Karpas-422 (cell line): ENCODE measurements around the gene KCNN3. TPM values are rescaled to one million over a fixed set of nuclear protein-coding genes. Genes with fewer than 3 reads are reported as not detected.

Experiments used
- DNase-seq: peaks from one replicate; pipeline ENCODE4 v3.0.0-alpha.2; 2015
- H2AFZ ChIP-seq: fragments of 200-600 bp; sonication (generic); 2 replicates; pipeline ENCODE4 v1.6.1; 2014; ENCODE audit warnings: antibody characterized with exemption, low read length, mixed read lengths
- H3K27ac ChIP-seq: fragments of 200-600 bp; sonication (generic); 2 replicates; pipeline ENCODE4 v1.5.1; 2014; ENCODE audit warnings: mild to moderate bottlenecking, low read length, moderate library complexity
- H3K27me3 ChIP-seq: fragments of 200-600 bp; sonication (generic); 2 replicates; pipeline ENCODE4 v1.6.1; 2014; ENCODE audit warnings: low read length, mixed read lengths
- H3K36me3 ChIP-seq: fragments of 200-600 bp; sonication (generic); 2 replicates; pipeline ENCODE4 v1.6.1; 2014; ENCODE audit warnings: low read length, mixed read lengths; ENCODE audit not compliant: insufficient read depth
- H3K4me1 ChIP-seq: fragments of 200-600 bp; sonication (generic); 2 replicates; pipeline ENCODE4 v1.6.1; 2014; ENCODE audit warnings: mild to moderate bottlenecking, low read length, mixed read lengths
- H3K4me2 ChIP-seq: fragments of 200-600 bp; sonication (generic); 2 replicates; pipeline ENCODE4 v1.6.1; 2014; ENCODE audit warnings: low read length, low read depth, mild to moderate bottlenecking; ENCODE audit not compliant: poor library complexity, severe bottlenecking
- H3K4me3 ChIP-seq: fragments of 200-600 bp; sonication (generic); 2 replicates; pipeline ENCODE4 v1.5.1; 2014; ENCODE audit warnings: mild to moderate bottlenecking, antibody characterized with exemption, low read length, mixed read lengths
- H3K79me2 ChIP-seq: fragments of 200-600 bp; sonication (generic); 2 replicates; pipeline ENCODE4 v1.6.1; 2014; ENCODE audit warnings: mild to moderate bottlenecking, low read length, mixed read lengths
- H3K9ac ChIP-seq: fragments of 200-600 bp; sonication (generic); 2 replicates; pipeline ENCODE4 v1.6.0; 2014; ENCODE audit warnings: low read length
- H3K9me2 ChIP-seq: fragments of 200-600 bp; sonication (generic), shearing (Covaris generic); replicated peaks from 2 replicates; pipeline ENCODE4 v1.6.0; 2014; ENCODE audit warnings: mild to moderate bottlenecking, low read length, moderate library complexity; ENCODE audit not compliant: insufficient read depth
- H3K9me3 ChIP-seq: fragments of 300-700, 200-600 bp; sonication (generic); 2 replicates; pipeline ENCODE4 v1.6.1; 2014; ENCODE audit warnings: low read length, mixed read lengths
- H4K20me1 ChIP-seq: fragments of 200-600 bp; sonication (generic); 2 replicates; pipeline ENCODE4 v1.6.1; 2014; ENCODE audit warnings: mild to moderate bottlenecking, antibody characterized with exemption, low read length, low read depth; ENCODE audit not compliant: insufficient read depth
- total RNA-seq: library from RNA; depleted of rRNA; stranded (reverse); fragments of >200 nt; shearing (Covaris generic); gene quantifications from 2 replicates; pipeline ENCODE4 v1.2.3, GENCODE V29; 2014; ENCODE audit warnings: low replicate concordance

Gene KCNN3
- total RNA-seq, 1 experiment from 2014 or later: 68.2 TPM

DNA sequence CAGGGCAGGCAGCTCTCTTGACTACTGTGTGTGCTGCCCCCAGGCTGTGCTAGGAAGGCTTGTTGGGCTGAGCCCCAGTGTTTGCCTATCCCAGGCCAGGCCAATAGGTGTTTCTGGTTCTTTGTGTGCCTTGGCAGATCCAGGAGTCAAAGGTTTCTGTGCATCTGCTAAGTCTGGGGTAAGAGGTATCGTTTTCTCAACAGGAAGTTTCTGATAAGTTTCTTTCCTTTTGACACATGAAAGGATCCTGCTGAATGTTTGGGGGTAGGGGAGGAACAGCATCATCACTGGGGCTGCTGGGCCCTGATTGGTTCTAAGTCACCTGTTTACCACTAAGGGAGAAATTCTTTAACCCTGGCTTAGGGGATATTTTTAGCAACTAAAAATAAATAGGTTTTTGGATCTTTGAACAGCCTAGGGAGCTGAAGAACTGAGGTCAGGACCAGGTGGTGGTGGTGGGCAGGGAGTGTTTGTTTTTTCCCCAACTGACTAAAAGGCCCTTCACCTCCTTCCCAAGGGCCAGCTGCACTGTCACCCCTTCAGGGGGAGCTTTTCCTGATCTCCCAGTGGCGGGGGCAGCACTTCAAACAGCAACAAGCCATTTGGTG lies 85.1 kb downstream of the KCNN3 start:
- H3K79me2 ChIP-seq: peaks cover 55% of the 10 kb centered on the region
- H3K36me3 ChIP-seq: peaks cover 18% of the 10 kb centered on the region
- peaks cover 14% of the 10 kb centered on the region for H3K4me1 ChIP-seq
- H3K4me2 ChIP-seq: no peak overlapping the region
- H4K20me1 ChIP-seq: no peaks in the 10 kb centered on the region
- H3K4me3 ChIP-seq: no peak overlapping the region
- H3K9me2 ChIP-seq: no peaks in the 10 kb centered on the region
- H3K9ac ChIP-seq: no peak overlapping the region
- no peak overlapping the region for H2AFZ ChIP-seq
- no peaks in the 10 kb centered on the region for H3K9me3 ChIP-seq
- H3K27me3 ChIP-seq: no peaks in the 10 kb centered on the region
- DNase-seq: no peak
- 0 out of 2 replicates have a peak overlapping the region, but pooled peaks have one; percentile 28 for H3K27ac ChIP-seq

DNA sequence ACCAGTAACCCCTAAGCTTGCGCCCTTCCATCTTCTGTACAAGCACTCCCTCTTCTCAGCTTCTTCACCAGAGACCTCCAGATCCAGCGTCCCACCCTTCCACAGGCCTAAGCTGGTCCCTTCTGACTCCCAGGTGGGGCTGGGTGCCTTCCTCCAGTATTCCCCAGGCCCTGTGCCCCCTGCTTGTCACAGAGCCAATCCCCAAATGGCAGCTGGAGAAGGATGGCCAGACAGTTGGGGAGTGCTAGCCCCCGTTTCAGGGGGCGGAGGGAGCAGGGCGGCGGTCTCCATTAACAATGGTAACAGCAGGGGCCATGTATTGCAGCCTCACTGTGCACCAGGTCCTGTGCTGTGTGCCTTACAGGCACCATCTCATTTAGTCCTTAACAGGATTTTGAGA lies 85.7 kb downstream of the KCNN3 start:
- H3K4me1 ChIP-seq: peaks cover 14% of the 10 kb centered on the region
- DNase-seq: no peak
- no peak overlapping the region for H3K4me2 ChIP-seq
- no peak overlapping the region for H2AFZ ChIP-seq
- no peaks in the 10 kb centered on the region for H4K20me1 ChIP-seq
- H3K9me3 ChIP-seq: no peaks in the 10 kb centered on the region; the same call in 1 of the 2 replicates
- peaks cover 23% of the 10 kb centered on the region for H3K36me3 ChIP-seq
- H3K9me2 ChIP-seq: no peaks in the 10 kb centered on the region
- peaks cover 49% of the 10 kb centered on the region for H3K79me2 ChIP-seq
- no peak overlapping the region for H3K27ac ChIP-seq
- H3K4me3 ChIP-seq: no peak overlapping the region
- H3K9ac ChIP-seq: no peak overlapping the region
- H3K27me3 ChIP-seq: no peaks in the 10 kb centered on the region

DNA sequence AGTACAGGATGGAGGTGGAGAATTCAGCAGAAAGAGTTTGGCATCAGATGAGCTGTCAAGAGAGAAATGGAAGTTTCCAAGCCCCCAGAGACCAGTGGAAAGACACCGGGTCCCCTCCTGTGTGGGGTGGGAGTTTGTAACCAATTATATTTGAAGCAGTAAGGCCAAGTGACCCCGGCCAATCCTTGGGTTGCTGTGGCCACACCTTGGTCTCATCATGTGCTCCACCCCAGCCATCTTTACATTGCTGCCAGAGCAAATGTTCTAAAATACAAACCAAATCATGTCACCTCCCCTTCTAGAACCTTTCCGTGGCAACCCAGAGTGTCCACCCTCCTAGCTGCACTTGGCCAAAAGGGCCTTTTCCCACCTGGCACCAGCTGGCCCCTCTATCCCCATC lies 86.1 kb downstream of the KCNN3 start:
- Histone ChIP-seq H2AFZ (no peak overlapping the region), H4K20me1 (no peaks in the 10 kb centered on the region), H3K27me3 (no peaks in the 10 kb centered on the region), H3K4me3 (no peak overlapping the region), H3K36me3 (peaks cover 26% of the 10 kb centered on the region), H3K9me3 (no peaks in the 10 kb centered on the region; the same call in 1 of the 2 replicates), H3K4me2 (no peak overlapping the region), H3K79me2 (peaks cover 44% of the 10 kb centered on the region), H3K9ac (no peak overlapping the region), H3K9me2 (no peaks in the 10 kb centered on the region), H3K27ac (no peak overlapping the region), H3K4me1 (peaks cover 14% of the 10 kb centered on the region)
- DNase-seq: no peak

DNA sequence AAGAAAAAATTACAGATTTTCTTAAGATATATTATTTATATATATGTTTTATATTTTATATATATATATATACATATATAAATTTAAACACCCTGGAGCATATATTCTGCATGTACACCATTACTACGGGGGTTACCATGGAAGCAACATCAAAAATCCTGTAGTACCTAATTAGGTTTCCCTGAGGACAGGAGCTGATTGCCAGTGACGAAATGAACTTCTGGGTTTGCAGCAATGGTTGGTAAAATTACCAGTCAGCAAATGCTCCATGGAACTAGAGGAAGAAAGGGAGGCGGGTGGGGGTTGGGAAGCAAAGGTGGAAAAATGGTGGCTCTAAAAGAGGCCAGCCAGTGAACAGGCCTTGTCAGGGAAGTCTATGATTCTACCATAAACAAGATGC lies 89.5 kb downstream of the KCNN3 start:
- no peaks in the 10 kb centered on the region; the same call in 1 of the 2 replicates for H3K9me3 ChIP-seq
- H3K79me2 ChIP-seq: peaks cover 20% of the 10 kb centered on the region; the same call in 1 of the 2 replicates
- H3K27me3 ChIP-seq: no peaks in the 10 kb centered on the region
- no peak for DNase-seq
- no peak overlapping the region for H3K27ac ChIP-seq
- H3K4me3 ChIP-seq: no peak overlapping the region
- no peak overlapping the region for H3K4me2 ChIP-seq
- H3K9ac ChIP-seq: no peak overlapping the region
- H4K20me1 ChIP-seq: no peaks in the 10 kb centered on the region
- no peaks in the 10 kb centered on the region; the same call in 1 of the 2 replicates for H3K4me1 ChIP-seq
- peaks cover 37% of the 10 kb centered on the region for H3K36me3 ChIP-seq
- H3K9me2 ChIP-seq: no peaks in the 10 kb centered on the region
- H2AFZ ChIP-seq: no peak overlapping the region

- DNase-seq: no peak
These were observed 90.4 kb downstream of the KCNN3 start for GRCh38 chr1:154779551-154780189.

DNA sequence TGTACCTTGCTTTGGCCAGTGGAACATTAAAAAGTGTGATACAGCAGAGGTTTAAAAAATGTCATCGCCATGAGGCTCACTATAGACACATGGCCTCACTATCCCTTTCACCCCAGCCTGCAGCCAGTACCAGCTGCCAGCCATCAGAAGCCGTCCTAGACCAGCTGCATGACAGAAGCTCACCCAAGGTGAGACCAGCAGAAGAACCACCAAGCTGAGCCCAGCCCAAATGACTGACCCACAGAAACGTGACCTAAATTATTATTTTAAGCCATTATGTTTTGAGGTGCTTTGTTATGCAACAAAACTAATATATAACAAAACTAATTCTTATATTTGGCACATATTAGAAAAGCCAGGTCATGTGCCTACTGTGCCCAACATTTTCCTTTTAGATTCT lies 91.1 kb downstream of the KCNN3 start:
- Histone ChIP-seq H3K4me2 (no peak overlapping the region), H3K9me3 (no peaks in the 10 kb centered on the region; the same call in 1 of the 2 replicates), H4K20me1 (no peaks in the 10 kb centered on the region), H3K9me2 (no peaks in the 10 kb centered on the region), H3K27ac (no peak overlapping the region), H3K4me1 (no peaks in the 10 kb centered on the region), H3K36me3 (peaks cover 37% of the 10 kb centered on the region), H3K9ac (no peak overlapping the region), H3K4me3 (no peak overlapping the region), H2AFZ (no peak overlapping the region), H3K79me2 (peaks cover 11% of the 10 kb centered on the region; the same call in 1 of the 2 replicates), H3K27me3 (no peaks in the 10 kb centered on the region)
- no peak for DNase-seq

More at GRCh38 chr1:154779551-154780189, 90.4 kb downstream of the KCNN3 start:
- H3K27me3 ChIP-seq: no peaks in the 10 kb centered on the region
- peaks cover 14% of the 10 kb centered on the region; the same call in 1 of the 2 replicates for H3K79me2 ChIP-seq
- peaks cover 37% of the 10 kb centered on the region for H3K36me3 ChIP-seq
- H3K4me2 ChIP-seq: no peak overlapping the region
- H3K27ac ChIP-seq: no peak overlapping the region
- H3K9me3 ChIP-seq: no peaks in the 10 kb centered on the region; the same call in 1 of the 2 replicates
- no peak overlapping the region for H3K9ac ChIP-seq
- H3K4me1 ChIP-seq: no peaks in the 10 kb centered on the region
- H4K20me1 ChIP-seq: no peaks in the 10 kb centered on the region
- H3K4me3 ChIP-seq: no peak overlapping the region
- H3K9me2 ChIP-seq: no peaks in the 10 kb centered on the region
- no peak overlapping the region for H2AFZ ChIP-seq

- Histone ChIP-seq H3K36me3 (peaks cover 37% of the 10 kb centered on the region), H4K20me1 (no peaks in the 10 kb centered on the region), H3K79me2 (peaks cover 8% of the 10 kb centered on the region; the same call in 1 of the 2 replicates), H3K4me3 (no peak overlapping the region), H3K4me2 (no peak overlapping the region), H3K9me3 (no peaks in the 10 kb centered on the region; the same call in 1 of the 2 replicates), H3K27ac (no peak overlapping the region), H3K4me1 (no peaks in the 10 kb centered on the region), H3K9ac (no peak overlapping the region), H2AFZ (no peak overlapping the region), H3K27me3 (no peaks in the 10 kb centered on the region), H3K9me2 (no peaks in the 10 kb centered on the region)
- no peak for DNase-seq
These were observed 91.8 kb downstream of the KCNN3 start for GRCh38 chr1:154778275-154778674.

DNA sequence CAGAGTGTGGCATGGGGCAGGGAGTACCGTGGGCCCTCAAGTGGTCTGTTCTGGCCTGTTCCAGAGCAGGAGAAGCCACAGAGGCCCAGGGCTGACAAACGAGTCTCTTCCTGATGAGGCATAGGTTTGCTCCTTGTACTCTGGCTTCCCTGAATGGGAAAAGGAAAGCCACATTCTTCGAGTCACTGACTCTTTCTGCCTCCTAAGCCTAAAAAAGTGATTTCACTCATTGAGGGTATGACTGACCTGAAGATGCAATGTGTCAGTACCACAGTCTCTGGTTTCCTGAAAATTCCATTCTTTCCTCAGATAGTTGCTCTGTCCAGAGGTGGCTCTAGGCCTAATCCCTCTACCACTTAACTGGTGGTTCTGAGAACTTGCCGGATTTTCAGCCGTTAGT lies 92.3 kb downstream of the KCNN3 start:
- Histone ChIP-seq H3K9ac (no peak overlapping the region), H3K36me3 (peaks cover 37% of the 10 kb centered on the region), H3K4me2 (no peak overlapping the region), H3K9me2 (no peaks in the 10 kb centered on the region), H4K20me1 (no peaks in the 10 kb centered on the region), H2AFZ (no peak overlapping the region), H3K27me3 (no peaks in the 10 kb centered on the region), H3K79me2 (peaks cover 8% of the 10 kb centered on the region; the same call in 1 of the 2 replicates), H3K27ac (no peak overlapping the region), H3K4me1 (no peaks in the 10 kb centered on the region), H3K4me3 (no peak overlapping the region), H3K9me3 (no peaks in the 10 kb centered on the region; the same call in 1 of the 2 replicates)
- no peak for DNase-seq
